Endothelial cell of umbilical vein (primary cell): ENCODE data around the gene POU3F3. TPM values are rescaled to one million over a fixed set of nuclear protein-coding genes. Genes with fewer than 3 reads are reported as not detected.

Source experiments
- BruUV-seq: library from RNA; stranded (reverse); fragments of 400-500 nt; replicated peaks from 2 replicates; lab custom pipeline; 2021; lab: Mats Ljungman, UMichigan
- CTCF ChIA-PET: fragments of 300-600, 350-600 bp; sonication (Branson Sonifier 250); formaldehyde crosslinking; loops from one replicate; lab custom pipeline; 2021; ENCODE audit warnings: antibody characterized with exemption, inconsistent platforms; lab: Charles Lee
- POLR2A ChIA-PET: fragments of 300-600, 350-600 bp; sonication (Branson Sonifier 250); formaldehyde crosslinking; loops from one replicate; lab custom pipeline; 2021; ENCODE audit warnings: antibody characterized with exemption, inconsistent platforms; lab: Charles Lee
- DNase-seq: peaks from one replicate; pipeline ENCODE4 v3.0.0-alpha.2; 2011; ENCODE audit warnings: low read depth, low spot score
- FAIRE-seq: peaks from 2 replicates; lab custom pipeline; 2011; peaks lifted over from hg19 to GRCh38; lab: Jason Lieb, UNC
- H2AFZ ChIP-seq: 2 replicates; pipeline ENCODE4 v1.6.0; 2012; ENCODE audit warnings: low read depth, low read length, control low read depth, inconsistent platforms
- H3K27ac ChIP-seq: 2 replicates; pipeline ENCODE4 v1.5.1; 2011; ENCODE audit warnings: low read depth, mild to moderate bottlenecking, control low read depth, low read length, moderate library complexity; ENCODE audit not compliant: insufficient read depth
- H3K27me3 ChIP-seq, 2 experiments: 2 replicates each; pipeline versions ENCODE4 v1.6.0 to v1.6.1; 2011; ENCODE audit warnings: low read length in 2 of 2, mixed read lengths in 1 of 2; ENCODE audit not compliant: control insufficient read depth in 2 of 2, insufficient read depth in 2 of 2
- H3K36me3 ChIP-seq, 2 experiments: 2 replicates in 1 of 2; 3 replicates in 1 of 2; pipeline ENCODE4 v1.5.1; 2011; ENCODE audit warnings: low read length in 2 of 2, mild to moderate bottlenecking in 1 of 2, moderate library complexity in 1 of 2; ENCODE audit not compliant: control insufficient read depth in 2 of 2, insufficient read depth in 2 of 2; ENCODE audit errors: extremely low read depth in 1 of 2
- H3K4me1 ChIP-seq: 3 replicates; pipeline ENCODE4 v1.5.1; 2011; ENCODE audit warnings: mild to moderate bottlenecking, low read length; ENCODE audit not compliant: control insufficient read depth, insufficient read depth; ENCODE audit errors: extremely low read depth
- H3K4me2 ChIP-seq: 2 replicates; pipeline ENCODE4 v1.6.1; 2011; ENCODE audit warnings: low read length, control low read depth, mixed read lengths; ENCODE audit not compliant: insufficient read depth
- H3K4me3 ChIP-seq, 3 experiments: fragments of 200-600 bp in 1 of 3; sonication (generic), shearing (Covaris generic) in 1 of 3; replicated peaks in 1 of 3; 2 replicates each; pipeline ENCODE4 v1.5.1; 2011 to 2016; ENCODE audit warnings: control low read depth in 3 of 3, low read length in 3 of 3, mild to moderate bottlenecking in 2 of 3, inconsistent platforms in 1 of 3, low read depth in 1 of 3, moderate library complexity in 1 of 3; ENCODE audit not compliant: insufficient read depth in 1 of 3
- H3K79me2 ChIP-seq: 2 replicates; pipeline ENCODE4 v1.6.0; 2012; ENCODE audit warnings: low read length, inconsistent platforms; ENCODE audit not compliant: control insufficient read depth, insufficient read depth
- H3K9ac ChIP-seq: replicated peaks from 2 replicates; pipeline ENCODE3; 2011; ENCODE audit warnings: low read length, control low read depth; ENCODE audit not compliant: insufficient read depth; ENCODE audit errors: extremely low read depth
- H3K9me1 ChIP-seq: replicated peaks from 3 replicates; pipeline ENCODE4 v1.6.0; 2011; ENCODE audit warnings: mild to moderate bottlenecking, low read length; ENCODE audit not compliant: control insufficient read depth, insufficient read depth; ENCODE audit errors: extremely low read depth
- H3K9me3 ChIP-seq: replicated peaks from 2 replicates; pipeline ENCODE4 v1.5.1; 2012; ENCODE audit warnings: low read length, inconsistent platforms; ENCODE audit not compliant: control insufficient read depth, insufficient read depth
- H4K20me1 ChIP-seq: replicated peaks from 2 replicates; pipeline ENCODE3; 2011; ENCODE audit warnings: mild to moderate bottlenecking, low read length; ENCODE audit not compliant: control insufficient read depth, insufficient read depth; ENCODE audit errors: extremely low read depth
- EZH2 ChIP-seq: IDR thresholded peaks from 2 replicates; pipeline ENCODE4 v1.6.1; 2012; ENCODE audit warnings: borderline replicate concordance, low read depth, mild to moderate bottlenecking, moderate library complexity, low read length, inconsistent platforms; ENCODE audit not compliant: severe bottlenecking
- FOS ChIP-seq: IDR thresholded peaks from 2 replicates; pipeline ENCODE4 v1.6.1; 2011; ENCODE audit warnings: mild to moderate bottlenecking, low read length, moderate library complexity, borderline replicate concordance; ENCODE audit not compliant: insufficient read depth
- GATA2 ChIP-seq: IDR thresholded peaks from 2 replicates; pipeline ENCODE4 v1.7.0; 2011; ENCODE audit warnings: low read depth, mild to moderate bottlenecking, moderate library complexity, mixed read lengths, low read length; ENCODE audit not compliant: insufficient read length, insufficient read depth
- MYC ChIP-seq: IDR thresholded peaks from one replicate; pipeline ENCODE4 v1.6.1; 2011; ENCODE audit warnings: mild to moderate bottlenecking, low read depth, low read length
- POLR2A ChIP-seq: IDR thresholded peaks from 2 replicates; pipeline ENCODE4 v1.6.1; 2012; ENCODE audit warnings: low read depth, mild to moderate bottlenecking, control low read depth, low read length
- dilution Hi-C: fragments of 300-500 bp; cut with MboI; formaldehyde crosslinking; loops from one replicate; pipeline ENCODE4 v1.15.0; 2019; ENCODE audit warnings: low sequenced_read_pairs; ENCODE audit not compliant: extremely low pct_ligation_motif_present
- intact Hi-C: fragments of 100-400 bp; cut with micrococcal nuclease; formaldehyde crosslinking; loops from one replicate; pipeline ENCODE4 v1.10.0; 2022
- polyA plus RNA-seq, 4 experiments: library from polyadenylated mRNA; depleted of rRNA in 3 of 4; stranded (reverse) in 3 of 4; unstranded in 1 of 4; fragments of >200 nt; gene quantifications; 2 replicates each; pipeline versions ENCODE4 v1.2.1 to v1.2.3, GENCODE V29; 2011 to 2012; ENCODE audit warnings: missing spikeins in 1 of 4
- total RNA-seq: library from RNA; stranded (reverse); gene quantifications from 2 replicates; pipeline ENCODE4 v1.2.3, GENCODE V29; 2021

The POU3F3 gene
- total and polyA plus RNA-seq, 2 donors (not counting 3 experiments of a cell fraction or from before 2014, with no cell fraction given) = not detected

DNA sequence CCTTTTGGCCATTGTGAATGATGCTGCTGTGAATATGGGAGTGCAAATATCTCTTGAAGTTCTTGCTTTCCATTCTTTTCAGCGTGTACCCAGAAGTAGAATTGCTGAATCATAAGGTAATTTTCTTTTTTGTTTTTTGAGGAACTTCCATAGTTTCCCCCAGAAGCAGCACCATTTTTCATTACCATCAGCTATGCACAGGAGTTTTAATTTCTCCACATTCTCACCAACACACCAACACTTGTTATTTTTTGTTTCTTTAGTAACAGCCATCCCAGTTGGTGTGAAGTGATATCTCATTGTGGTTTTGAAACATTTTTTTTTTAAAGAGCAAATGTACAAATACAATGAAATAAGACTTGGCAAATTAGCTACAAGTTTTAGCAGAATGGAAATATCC is 21.3 kb downstream of the POU3F3 start:
- H3K27ac ChIP-seq = no peak overlapping the region
- H3K36me3 ChIP-seq = no peaks in the 10 kb centered on the region
- H3K9me3 ChIP-seq = no peaks in the 10 kb centered on the region
- DNase-seq (no peak), FAIRE-seq (no peak)
- no peak overlapping the region for H3K9ac ChIP-seq
- no peaks in the 10 kb centered on the region for H3K9me1 ChIP-seq
- H3K4me2 ChIP-seq = no peak overlapping the region
- TF ChIP-seq POLR2A (no peak), MYC (no peak), GATA2 (no peak)
- ChIA-PET POLR2A (no interaction called here), CTCF (no interaction called here)
- peaks cover 28 to 39% of the 10 kb centered on the region in 2 experiments for H3K27me3 ChIP-seq
- no TSS peak for BruUV-seq
- intact Hi-C loops = loop anchor here (10.0 kb wide), 1 partner anchor 1710 kb away; no protein-coding TSS in a partner anchor
- no peak overlapping the region for H2AFZ ChIP-seq
- dilution Hi-C loops = no loop called here
- no peaks in the 10 kb centered on the region for H3K79me2 ChIP-seq
- H3K4me3 ChIP-seq = no peak overlapping the region
- H4K20me1 ChIP-seq = no peaks in the 10 kb centered on the region
- no peaks in the 10 kb centered on the region for H3K4me1 ChIP-seq

- BruUV-seq = no TSS peak
- FAIRE-seq (no peak), DNase-seq (no peak)
- H3K9ac ChIP-seq = no peak overlapping the region
- POLR2A ChIA-PET = no interaction called here
- H3K4me3 ChIP-seq = no peak overlapping the region
- H3K4me1 ChIP-seq = no peaks in the 10 kb centered on the region
- no peaks in the 10 kb centered on the region for H3K9me3 ChIP-seq
- no peaks in the 10 kb centered on the region for H3K36me3 ChIP-seq
- no peak overlapping the region for H3K27ac ChIP-seq
- TF ChIP-seq FOS = no peak
- TF ChIP-seq EZH2 = no peak
- no peak overlapping the region for H3K4me2 ChIP-seq
- CTCF ChIA-PET = interaction anchor here (0.8 kb wide), 1 partner anchor 27 kb away, joined by 3 read pairs; no protein-coding TSS in a partner anchor
- no peaks in the 10 kb centered on the region for H3K9me1 ChIP-seq
- intact Hi-C loops (loop anchor here (10.0 kb wide), 1 partner anchor 1712 kb away; no protein-coding TSS in a partner anchor), dilution Hi-C loops (no loop called here)
- peaks cover 14 to 23% of the 10 kb centered on the region in 2 experiments for H3K27me3 ChIP-seq
- no peaks in the 10 kb centered on the region for H4K20me1 ChIP-seq
- no peaks in the 10 kb centered on the region for H3K79me2 ChIP-seq
- H2AFZ ChIP-seq = no peak overlapping the region
These were observed 23.0 kb downstream of the POU3F3 start for GRCh38 chr2:104876606-104877570.
